ENCODE data around the gene EXOC3L1.

EXOC3L1 gene

DNA sequence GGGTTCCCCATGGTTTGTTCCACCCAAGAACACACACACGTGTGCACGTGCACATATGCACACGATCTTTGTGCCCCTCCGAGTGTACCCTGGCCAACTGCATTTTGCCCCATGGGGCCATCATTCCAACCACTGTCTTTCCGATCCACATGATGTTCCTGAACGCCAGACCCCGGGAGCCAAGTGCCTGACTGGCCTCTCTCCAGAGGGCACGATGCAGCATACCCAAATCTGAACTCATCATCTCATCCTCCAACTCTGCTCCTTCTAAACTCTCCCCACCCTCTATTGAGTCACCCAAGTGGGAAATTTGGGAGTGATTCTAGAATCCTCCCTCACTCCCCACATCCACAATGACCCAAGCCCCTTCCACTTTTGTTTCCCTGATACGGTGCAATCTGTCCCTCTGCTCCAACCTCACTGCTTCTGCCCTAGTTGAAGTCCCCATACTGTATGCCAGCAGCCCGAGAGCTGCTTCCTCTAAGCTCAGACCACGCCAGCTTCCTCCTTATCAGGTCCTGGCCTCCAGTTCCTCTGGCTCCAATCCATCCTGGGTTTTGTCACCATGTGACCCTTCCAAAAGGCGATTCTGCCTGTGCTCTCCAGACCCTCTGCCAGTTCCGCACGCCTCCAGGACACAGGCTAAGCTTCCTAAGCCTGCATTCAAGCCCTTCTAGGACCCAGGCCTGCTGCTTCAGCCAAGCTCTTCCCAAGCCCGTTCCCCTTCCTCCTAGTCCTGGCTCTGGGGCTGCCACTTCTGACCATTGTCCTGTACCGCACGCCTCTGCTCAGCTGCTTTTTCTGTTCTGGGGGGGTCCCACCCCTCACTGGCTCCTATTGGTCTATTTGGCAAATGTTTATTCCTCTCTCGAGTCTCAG lies 26.9 kb upstream of the EXOC3L1 start:
- DNase-seq: no peak

DNA sequence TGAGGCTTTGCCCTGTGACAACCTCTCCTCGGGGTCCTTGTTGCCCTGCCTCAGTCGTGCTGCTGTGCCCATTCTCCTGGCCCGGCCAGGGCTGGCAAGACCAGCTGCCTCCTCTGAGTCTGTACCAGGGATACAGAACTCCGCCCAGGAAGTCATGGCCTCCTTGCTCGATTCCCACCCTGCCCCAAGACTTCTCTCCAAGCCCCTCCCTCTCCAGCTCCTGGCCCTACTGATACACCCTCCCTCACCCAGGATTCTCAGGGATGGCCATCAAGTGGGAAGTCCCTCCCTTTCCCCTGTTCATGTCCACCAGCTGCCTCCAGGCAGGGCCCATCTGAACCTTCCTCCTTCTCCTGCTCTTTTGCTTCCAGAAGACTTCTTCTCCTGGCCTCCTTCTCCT lies 25.8 kb upstream of the EXOC3L1 start:
- DNase-seq: no peak

DNA sequence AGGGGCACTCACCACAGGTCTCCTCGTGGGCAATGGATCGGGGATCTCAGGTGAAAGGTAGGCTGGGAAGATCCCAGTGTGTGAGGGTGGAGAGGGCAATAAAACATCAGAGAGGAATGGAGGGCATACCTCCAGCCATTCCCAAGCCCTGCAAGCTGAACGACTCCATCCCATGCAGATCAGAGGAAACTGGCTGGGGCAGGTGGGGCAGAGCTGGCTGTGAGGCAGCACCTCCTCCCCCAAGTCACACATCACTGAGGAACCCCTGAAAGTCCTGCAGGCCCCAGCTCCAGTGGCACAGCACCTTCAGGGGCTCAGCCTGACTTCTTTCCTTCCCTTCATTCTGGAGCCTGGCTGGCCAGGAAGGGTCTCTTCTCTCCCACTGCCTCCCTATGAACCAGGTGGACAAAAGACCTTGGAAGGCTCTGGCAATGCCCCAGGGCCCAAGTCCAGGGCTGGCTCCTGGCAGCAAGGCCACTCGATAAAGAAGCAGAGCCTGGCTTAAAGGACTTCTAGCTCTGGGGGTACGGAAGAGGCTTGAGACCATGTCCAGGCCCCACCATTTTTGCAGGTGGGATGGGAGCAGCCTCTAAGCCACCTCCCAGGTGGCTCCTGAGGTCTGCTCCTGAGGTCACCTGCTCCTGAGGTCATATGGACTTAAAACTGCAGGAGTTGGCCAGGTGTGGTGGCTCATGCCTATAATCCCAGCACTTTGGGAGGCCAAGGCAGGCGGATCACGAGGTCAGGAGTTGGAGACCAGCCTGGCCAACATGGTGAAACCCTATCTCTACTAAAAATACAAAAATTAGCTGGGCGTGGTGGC lies 23.5 kb upstream of the EXOC3L1 start:
- DNase-seq: no peak

DNA sequence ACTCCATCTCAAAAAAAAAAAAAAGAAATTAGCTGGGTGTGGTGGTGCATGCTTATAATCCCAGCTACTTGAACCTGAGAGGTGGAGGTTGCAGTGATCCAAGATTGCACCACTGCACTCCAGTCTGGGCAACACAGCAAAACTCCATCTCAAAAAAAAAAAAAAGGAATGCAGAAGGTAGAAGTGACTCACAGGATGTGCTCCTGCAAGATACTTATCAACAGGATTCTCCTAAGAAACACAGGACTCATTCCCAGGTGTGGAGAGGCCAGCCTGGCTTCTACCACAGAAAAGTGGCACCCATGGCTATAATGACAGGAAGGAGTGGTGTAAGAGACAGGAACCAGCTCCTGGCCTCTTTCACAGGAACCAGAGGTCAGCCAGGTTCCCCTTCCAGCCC lies 22.8 kb upstream of the EXOC3L1 start:
- DNase-seq: no peak

GRCh38 chr16:67211674-67212073 lies 21.7 kb upstream of the EXOC3L1 start:
- no peak for DNase-seq

- no peak for DNase-seq
These were observed 20.4 kb upstream of the EXOC3L1 start for GRCh38 chr16:67210069-67210937.

- DNase-seq: no peak
These were observed 19.6 kb upstream of the EXOC3L1 start for GRCh38 chr16:67209565-67209964.

DNA sequence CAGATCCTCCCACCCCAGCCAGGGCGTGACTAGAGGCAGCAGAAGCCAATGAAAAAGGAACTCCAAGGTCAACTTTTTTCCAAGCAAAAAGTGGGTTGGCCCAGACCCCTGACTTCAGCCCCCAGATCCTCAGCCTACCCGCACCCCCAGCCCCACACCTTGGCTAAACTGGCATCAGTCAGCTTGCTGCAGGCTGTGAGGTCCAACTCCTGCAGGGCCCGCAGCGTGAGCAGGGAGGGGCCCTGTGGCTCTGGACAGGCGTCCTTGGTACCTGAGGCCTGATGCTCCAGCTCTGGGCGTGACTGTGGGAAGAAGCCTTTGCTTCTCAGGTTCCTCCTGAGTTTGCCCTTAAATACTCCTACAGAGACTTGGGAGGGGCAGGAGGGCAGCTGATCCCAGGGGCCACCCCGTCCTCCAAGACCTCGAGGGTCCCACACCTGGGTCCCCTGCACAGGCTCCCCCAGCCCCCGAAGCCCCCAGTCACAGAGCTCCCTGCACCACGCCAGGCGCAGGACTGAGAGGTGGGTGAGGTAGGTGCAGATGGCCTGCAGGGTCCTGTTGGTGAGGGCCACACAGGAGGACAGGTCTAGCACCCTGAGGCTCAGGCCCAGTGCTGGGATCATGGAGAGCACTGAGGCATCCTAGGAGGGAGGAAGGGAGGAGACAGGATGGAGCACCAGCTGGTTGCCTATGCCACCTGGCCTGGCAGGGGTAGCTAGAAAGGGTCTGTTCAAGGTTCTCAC lies 18.4 kb upstream of the EXOC3L1 start:
- DNase-seq: no peak

GRCh38 chr16:67207249-67208091 lies 17.5 kb upstream of the EXOC3L1 start:
- DNase-seq: no peak

- no peak for DNase-seq
These were observed 16.9 kb upstream of the EXOC3L1 start for GRCh38 chr16:67206838-67207248.

DNA sequence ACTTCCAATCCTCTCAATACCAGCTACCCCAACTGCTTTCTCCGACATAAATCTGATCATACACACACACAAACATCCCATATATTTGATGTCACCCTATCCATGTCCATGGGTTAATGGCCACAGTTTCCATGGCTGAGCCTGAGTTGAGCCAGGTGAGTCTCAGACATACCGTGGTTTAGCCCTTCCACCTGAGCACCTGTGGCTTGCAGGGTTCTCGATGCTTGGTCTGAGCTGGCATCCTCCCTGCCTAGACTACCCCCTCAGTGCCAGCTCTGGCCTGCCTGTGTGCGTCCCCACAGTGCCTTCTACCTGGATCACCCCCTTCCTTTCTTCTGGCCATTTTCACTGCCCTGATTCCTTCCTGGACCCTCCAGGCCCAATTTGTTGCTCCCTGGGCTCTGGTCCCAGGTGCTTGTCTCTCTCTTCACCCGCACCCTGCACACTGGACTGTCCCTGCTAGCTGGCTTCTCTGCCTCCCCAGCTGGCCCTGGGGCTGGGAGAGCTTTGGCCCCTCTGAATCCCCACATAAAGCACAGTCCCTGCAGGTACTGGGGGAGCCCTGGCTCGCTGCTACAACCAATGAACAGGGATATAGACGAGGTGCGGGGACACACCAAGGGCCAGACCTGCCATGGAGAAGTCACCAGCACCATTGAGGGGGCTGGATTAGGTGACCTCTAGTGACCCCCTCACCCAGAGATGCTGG lies 16.3 kb upstream of the EXOC3L1 start:
- no peak for DNase-seq

DNA sequence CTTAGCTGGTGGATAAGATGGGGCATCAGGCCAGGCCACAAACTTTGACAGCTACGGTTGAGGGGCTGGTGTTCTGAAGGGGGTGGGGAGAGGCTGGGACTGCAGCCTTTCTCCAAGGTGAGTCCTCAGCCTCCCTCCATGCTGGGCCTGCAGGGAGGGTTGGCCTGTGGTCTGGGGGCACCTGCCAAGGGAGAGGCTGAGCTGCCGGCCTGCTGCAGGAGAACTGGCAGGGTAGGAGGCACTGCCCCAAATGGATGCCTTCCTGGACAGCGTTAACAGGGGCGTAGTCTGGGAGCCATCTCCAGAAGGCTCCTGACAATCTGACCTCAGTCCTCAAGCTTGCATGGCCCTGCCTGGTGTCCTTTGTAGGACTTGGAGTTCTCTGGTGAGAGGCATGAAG lies 14.1 kb upstream of the EXOC3L1 start:
- DNase-seq: no peak

DNA sequence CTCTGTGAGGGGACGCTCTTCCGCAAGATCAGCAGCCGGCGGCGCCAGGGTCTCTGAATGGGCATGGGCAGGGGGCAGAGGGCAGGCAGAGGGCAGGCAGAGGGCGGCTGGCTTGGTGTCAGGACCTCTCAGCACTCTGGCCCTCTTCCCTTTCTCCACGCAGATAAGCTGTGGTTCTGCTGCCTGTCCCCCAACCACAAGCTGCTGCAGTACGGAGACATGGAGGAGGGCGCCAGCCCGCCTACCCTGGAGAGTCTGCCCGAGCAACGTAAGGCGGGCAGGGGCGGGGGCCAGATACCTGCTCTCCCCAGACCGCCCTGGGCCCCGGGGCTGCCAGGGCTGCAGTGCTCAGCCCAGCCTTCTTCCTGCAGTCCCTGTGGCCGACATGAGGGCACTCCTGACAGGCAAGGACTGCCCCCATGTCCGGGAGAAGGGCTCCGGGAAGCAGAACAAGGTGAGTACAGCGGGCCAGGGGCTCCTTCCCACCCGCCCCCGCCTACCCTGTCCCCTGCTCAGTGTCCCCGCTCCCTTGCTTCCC lies 13.1 kb upstream of the EXOC3L1 start:
- DNase-seq: no peak

GRCh38 chr16:67202426-67202825 lies 12.5 kb upstream of the EXOC3L1 start:
- no peak for DNase-seq

GRCh38 chr16:67201411-67202345 lies 11.7 kb upstream of the EXOC3L1 start:
- DNase-seq: no peak

DNA sequence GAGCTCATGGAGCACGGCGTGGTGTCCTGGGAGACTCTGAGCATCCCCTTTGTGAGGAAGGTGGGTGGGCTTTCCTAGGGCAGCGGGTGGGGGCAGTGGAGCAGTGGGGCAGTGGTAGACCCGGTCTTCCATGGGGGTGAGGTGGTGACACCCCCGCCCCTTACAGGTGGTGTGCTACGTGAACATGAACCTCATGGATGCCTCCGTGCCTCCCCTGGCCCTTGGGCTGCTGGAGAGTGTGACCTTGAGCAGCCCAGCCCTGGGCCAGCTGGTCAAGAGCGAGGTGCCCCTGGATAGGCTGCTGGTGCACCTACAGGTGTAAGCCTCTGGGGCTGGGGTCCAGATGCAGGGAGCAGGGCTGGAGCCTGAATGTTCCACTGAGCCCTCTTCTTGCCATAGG lies 10.6 kb upstream of the EXOC3L1 start:
- no peak for DNase-seq

DNA sequence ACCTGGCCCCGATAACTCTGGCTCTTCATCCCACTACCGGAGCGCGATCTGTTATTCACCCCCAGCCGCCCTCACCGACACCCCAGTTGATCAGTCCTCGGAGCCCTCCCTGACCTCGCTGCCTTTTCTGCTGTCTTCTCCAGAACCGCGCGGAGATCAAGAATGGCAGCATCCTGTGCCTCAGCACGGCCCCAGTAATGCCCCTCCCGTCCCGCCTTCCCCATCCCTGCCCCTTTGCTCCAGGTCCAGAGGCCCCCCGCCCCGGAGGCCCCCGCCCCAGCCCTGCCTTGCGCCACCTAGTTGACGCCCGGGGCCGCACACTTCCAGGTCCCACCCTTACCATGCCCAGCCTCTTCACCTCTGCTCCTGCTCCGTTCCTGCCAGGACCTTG lies 9.9 kb upstream of the EXOC3L1 start:
- DNase-seq: no peak

DNA sequence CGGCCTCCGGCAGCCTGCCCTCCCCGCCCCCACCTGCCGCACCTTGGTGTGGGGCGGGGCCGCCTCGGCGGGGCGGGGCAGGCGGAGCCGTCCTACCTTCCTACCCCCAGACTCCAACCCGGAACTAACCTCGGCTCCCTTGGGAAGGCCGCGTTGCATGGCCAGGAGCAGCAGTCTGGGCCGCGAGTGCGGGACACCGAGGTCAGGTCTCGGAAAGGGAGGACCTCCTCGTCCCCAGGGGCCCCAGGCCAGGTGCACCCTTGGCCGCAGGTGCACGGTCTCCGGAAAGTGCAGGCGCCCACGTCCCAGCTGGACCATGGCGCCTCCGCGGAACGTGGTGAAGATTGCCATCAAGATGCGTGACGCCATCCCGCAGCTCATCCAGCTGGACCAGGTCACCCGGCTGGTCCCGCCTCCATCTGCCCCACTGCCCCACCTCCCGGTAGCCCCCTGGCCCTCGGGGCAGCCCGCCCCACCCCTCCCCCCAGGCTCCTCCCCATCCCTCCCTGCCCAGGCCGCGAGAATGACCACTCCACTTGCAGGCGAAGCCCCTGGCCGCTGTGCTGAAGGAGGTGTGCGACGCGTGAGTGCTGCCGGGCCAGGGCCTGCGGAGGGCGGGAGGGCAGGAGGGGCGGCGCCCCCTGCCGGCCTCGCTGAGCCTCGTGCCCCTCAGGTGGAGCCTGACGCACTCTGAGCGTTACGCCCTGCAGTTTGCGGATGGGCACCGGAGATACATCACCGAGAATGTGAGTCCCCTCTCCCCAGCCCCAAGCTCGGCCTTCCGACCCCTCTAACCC lies 9.3 kb upstream of the EXOC3L1 start, which contains the start of gene ELMO3:
TSS of gene ELMO3 (plus strand) at position 121 of the 797 bp plus-strand sequence. CDS start at position 317, 196 bp downstream.
- no peak for DNase-seq
